CD4-positive, alpha-beta T cell (primary cell): Measurements from ENCODE around the gene ZBTB7C. TPM values are rescaled to one million over a fixed set of nuclear protein-coding genes. Genes with fewer than 3 reads are reported as not detected.

Experiments used
- ATAC-seq: fragments of 200-7000 bp; cut with Tn5 transposase; one replicate; pipeline ENCODE4 v1.10.0; 2022; ENCODE audit warnings: mild to moderate bottlenecking; ENCODE audit not compliant: poor library complexity
- CTCF ChIA-PET: fragments of 350-600 bp; sonication (Branson Sonifier 250); formaldehyde crosslinking; loops from one replicate; lab custom pipeline; 2021; ENCODE audit warnings: antibody characterized with exemption, inconsistent platforms; lab: Charles Lee
- POLR2A ChIA-PET: fragments of 350-600 bp; sonication (Branson Sonifier 250); formaldehyde crosslinking; loops from one replicate; lab custom pipeline; 2021; ENCODE audit warnings: antibody characterized with exemption, inconsistent platforms; lab: Charles Lee
- DNase-seq, 14 experiments: peaks; one replicate each; pipeline ENCODE4 v3.0.0-alpha.2; 2013 to 2020; ENCODE audit warnings: mixed read lengths in 2 of 14
- H3K27ac ChIP-seq, 2 donors: one replicate each; pipeline versions ENCODE4 v1.5.1 to v1.7.0; 2013; ENCODE audit warnings: low read length in 2 of 2, low read depth in 1 of 2, mild to moderate bottlenecking in 1 of 2
- H3K27me3 ChIP-seq, 2 experiments: 1 replicate in 1 of 2; 2 replicates in 1 of 2; pipeline versions ENCODE4 v1.6.1 to v1.7.0; 2013; ENCODE audit warnings: low read length in 2 of 2, control low read depth in 1 of 2, mild to moderate bottlenecking in 1 of 2, moderate library complexity in 1 of 2; ENCODE audit not compliant: insufficient read depth in 2 of 2, control insufficient read depth in 1 of 2
- H3K36me3 ChIP-seq: one replicate; pipeline ENCODE4 v1.6.1; 2013; ENCODE audit warnings: low read length, control low read depth; ENCODE audit not compliant: insufficient read depth
- H3K4me1 ChIP-seq: one replicate; pipeline ENCODE4 v1.6.1; 2013; ENCODE audit warnings: low read length, control low read depth; ENCODE audit not compliant: insufficient read depth
- H3K4me3 ChIP-seq: one replicate; pipeline ENCODE4 v1.5.1; 2013; ENCODE audit warnings: mild to moderate bottlenecking, low read length, moderate library complexity
- H3K9me3 ChIP-seq, 2 experiments: 1 replicate in 1 of 2; 2 replicates in 1 of 2; pipeline versions ENCODE4 v1.6.1 to v1.7.0; 2013; ENCODE audit warnings: low read length in 2 of 2, mild to moderate bottlenecking in 2 of 2, control low read depth in 1 of 2, moderate library complexity in 1 of 2; ENCODE audit not compliant: control insufficient read depth in 1 of 2, insufficient read depth in 1 of 2
- H3K27ac Mint-ChIP-seq: one replicate; pipeline ENCODE4 v1.8.0; 2020; ENCODE audit warnings: mixed read lengths
- H3K27me3 Mint-ChIP-seq: one replicate; pipeline ENCODE4 v1.8.0; 2021; ENCODE audit warnings: mixed read lengths
- H3K36me3 Mint-ChIP-seq: one replicate; pipeline ENCODE4 v1.8.0; 2021; ENCODE audit warnings: low read depth, mixed read lengths
- H3K4me1 Mint-ChIP-seq: one replicate; pipeline ENCODE4 v1.8.0; 2021; ENCODE audit warnings: low read depth, mixed read lengths
- H3K4me3 Mint-ChIP-seq: one replicate; pipeline ENCODE4 v1.8.0; 2020; ENCODE audit warnings: mild to moderate bottlenecking, mixed read lengths
- H3K9me3 Mint-ChIP-seq: one replicate; pipeline ENCODE4 v1.8.0; 2020; ENCODE audit warnings: mixed read lengths
- CTCF ChIP-seq: fragments of 200-600 bp; IDR thresholded peaks from one replicate; pipeline ENCODE4 v1.8.0; 2022; ENCODE audit warnings: antibody characterized with exemption, mild to moderate bottlenecking
- intact Hi-C, 2 experiments: fragments of 100-400 bp; cut with DNase I in 1 of 2; cut with micrococcal nuclease in 1 of 2; formaldehyde crosslinking; loops; one replicate each; pipeline versions ENCODE4 v1.15.1 to v1.9.0; 2023 to 2025; cut with DNase I, micrococcal nuclease
- total RNA-seq, 174 experiments: library from RNA in 2 of 174; stranded (reverse) in 2 of 174; gene quantifications; one replicate each; pipeline ENCODE4 v1.2.3 and lab custom pipeline; 2021 to 2026

The ZBTB7C gene
- total RNA-seq, 2 experiments from 2014 or later = not detected

- POLR2A ChIA-PET = no interaction called here
- Mint-ChIP-seq H3K9me3 (peaks cover 8% of the 10 kb centered on the region), H3K4me3 (no peak overlapping the region), H3K4me1 (no peaks in the 10 kb centered on the region), H3K27ac (no peak overlapping the region), H3K27me3 (peaks cover 8% of the 10 kb centered on the region), H3K36me3 (no peaks in the 10 kb centered on the region)
- no peak for ATAC-seq
- TF ChIP-seq CTCF = no peak
- CTCF ChIA-PET = no interaction called here
- Histone ChIP-seq H3K36me3 (no peaks in the 10 kb centered on the region), H3K27me3 (no peaks in the 10 kb centered on the region), H3K4me3 (no peak overlapping the region), H3K9me3 (peaks cover 0 to 2% of the 10 kb centered on the region in 2 experiments), H3K4me1 (no peaks in the 10 kb centered on the region), H3K27ac (no peak overlapping the region)
- no peak for DNase-seq
- intact Hi-C loops = loop anchor here in 1 of 2 experiments (10.0 kb wide), 1 partner anchor 117 kb away; no protein-coding TSS in a partner anchor
Measured at GRCh38 chr18:47992266-47992665, 416.9 kb downstream of the ZBTB7C start.

- H3K36me3 ChIP-seq = no peaks in the 10 kb centered on the region
- intact Hi-C loops = loop anchor here in 1 of 2 experiments (10.0 kb wide), 1 partner anchor 116 kb away; no protein-coding TSS in a partner anchor
- ChIA-PET CTCF (no interaction called here), POLR2A (no interaction called here)
- Mint-ChIP-seq H3K9me3 (no peaks in the 10 kb centered on the region), H3K4me3 (no peak overlapping the region), H3K27ac (no peak overlapping the region), H3K36me3 (no peaks in the 10 kb centered on the region), H3K4me1 (no peaks in the 10 kb centered on the region), H3K27me3 (peaks cover 8% of the 10 kb centered on the region)
- H3K4me1 ChIP-seq = no peaks in the 10 kb centered on the region
- DNase-seq (no peak), ATAC-seq (no peak)
- TF ChIP-seq CTCF = no peak
- H3K9me3 ChIP-seq = no peaks in the 10 kb centered on the region
- H3K27me3 ChIP-seq = no peaks in the 10 kb centered on the region
- no peak overlapping the region for H3K4me3 ChIP-seq
- no peak overlapping the region for H3K27ac ChIP-seq
Measured at GRCh38 chr18:47990981-47991380, 418.2 kb downstream of the ZBTB7C start.

- no peaks in the 10 kb centered on the region for H3K36me3 Mint-ChIP-seq
- peaks cover 2% of the 10 kb centered on the region for H3K4me1 ChIP-seq
- ChIA-PET POLR2A (no interaction called here), CTCF (interaction anchor here (1.7 kb wide), 1 partner anchor 9 kb away, joined by 4 read pairs; no protein-coding TSS in a partner anchor)
- DNase-seq (no peak), ATAC-seq (no peak)
- no peaks in the 10 kb centered on the region for H3K9me3 Mint-ChIP-seq
- no peak overlapping the region for H3K4me3 ChIP-seq
- H3K4me3 Mint-ChIP-seq = no peak overlapping the region
- intact Hi-C loops = no loop called here
- H3K27me3 Mint-ChIP-seq = peaks cover 8% of the 10 kb centered on the region
- no peaks in the 10 kb centered on the region for H3K4me1 Mint-ChIP-seq
- no peak for TF ChIP-seq CTCF
- H3K9me3 ChIP-seq = no peaks in the 10 kb centered on the region
- no peaks in the 10 kb centered on the region for H3K36me3 ChIP-seq
- H3K27ac ChIP-seq = no peak overlapping the region
- H3K27ac Mint-ChIP-seq = no peak overlapping the region
- no peaks in the 10 kb centered on the region for H3K27me3 ChIP-seq
Measured at GRCh38 chr18:47987388-47987699, 421.8 kb downstream of the ZBTB7C start.
